K562 (cell line): Measurements from ENCODE around the gene PARD3.

Experiments
- CBFB ChIP-seq: sonication (generic); formaldehyde crosslinking; IDR thresholded peaks from 2 replicates; pipeline ENCODE4 v1.4.0; 2020; ENCODE audit warnings: mild to moderate bottlenecking, missing genetic modification reagents
- CBX2 ChIP-seq: fragments of 200-600 bp; sonication (generic); IDR thresholded peaks from one replicate; pipeline ENCODE4 v1.6.1; 2012; ENCODE audit warnings: mild to moderate bottlenecking, low read length, inconsistent platforms; ENCODE audit not compliant: insufficient read depth, poor library complexity, severe bottlenecking
- FOSL1 ChIP-seq: fragments of 200-800 bp; sonication (Bioruptor generic); conservative IDR thresholded peaks from 2 replicates; pipeline ENCODE4 v1.6.1; 2016; ENCODE audit warnings: missing genetic modification characterization, missing compliant biosample characterization
- KDM5B ChIP-seq: fragments of 200-600 bp; sonication (generic); IDR thresholded peaks from 2 replicates; pipeline ENCODE4 v1.6.1; 2012; ENCODE audit warnings: low read depth, mild to moderate bottlenecking, moderate library complexity, low read length, control low read depth, inconsistent platforms; ENCODE audit not compliant: insufficient replicate concordance
- NCOR1 ChIP-seq: fragments of 450-650 bp; IDR thresholded peaks from 2 replicates; pipeline ENCODE4 v1.6.1; 2016; ENCODE audit warnings: mild to moderate bottlenecking, moderate library complexity
- RAD21 ChIP-seq, 2 experiments: fragments of 250-450 bp in 1 of 2; fragments of 450-650 bp in 1 of 2; sonication (Bioruptor Pico) in 1 of 2; formaldehyde crosslinking in 1 of 2; IDR thresholded peaks in 1 of 2; conservative IDR thresholded peaks in 1 of 2; 2 replicates each; pipeline versions ENCODE4 v1.4.0 to v1.8.0; 2020 to 2022; ENCODE audit warnings: mild to moderate bottlenecking in 2 of 2, moderate library complexity in 1 of 2
- SLC30A9 ChIP-seq: fragments of 250-450 bp; sonication (Bioruptor Pico); IDR thresholded peaks from 2 replicates; pipeline ENCODE4 v1.8.0; 2022; ENCODE audit warnings: mild to moderate bottlenecking, moderate library complexity
- SMC3 ChIP-seq: conservative IDR thresholded peaks from 2 replicates; pipeline ENCODE4 v1.6.1; 2011; ENCODE audit warnings: low read depth, low read length, improper control_type of control experiment; ENCODE audit not compliant: insufficient read depth
- ZKSCAN1 ChIP-seq: fragments of 150-350 bp; IDR thresholded peaks from 2 replicates; pipeline ENCODE4 v1.6.1; 2016; ENCODE audit warnings: low read depth, low read length
- TF ChIP-seq, protein P1 (sequence below), 2 experiments: fragments of 450-650 bp in 1 of 2; sonication (generic) in 1 of 2; formaldehyde crosslinking in 1 of 2; IDR thresholded peaks; 2 replicates each; pipeline versions ENCODE4 v1.7.1 to v1.9.0; 2016 to 2022; ENCODE audit warnings: inconsistent platforms in 1 of 2, mild to moderate bottlenecking in 1 of 2, missing genetic modification reagents in 1 of 2
- TF ChIP-seq, protein P2 (sequence below), 2 experiments: IDR thresholded peaks; 2 replicates each; pipeline ENCODE4 v1.6.1; 2012; ENCODE audit warnings: improper control_type of control experiment in 2 of 2, low read depth in 2 of 2, low read length in 2 of 2, borderline replicate concordance in 1 of 2
- TF ChIP-seq, protein P3 (sequence below), 2 experiments: fragments of 200-800 bp in 1 of 2; sonication (Bioruptor generic) in 1 of 2; sonication (generic) in 1 of 2; formaldehyde crosslinking in 1 of 2; IDR thresholded peaks in 1 of 2; conservative IDR thresholded peaks in 1 of 2; 2 replicates each; pipeline versions ENCODE4 v1.5.0 to v1.6.1; 2016 to 2020; ENCODE audit warnings: missing compliant biosample characterization in 1 of 2, missing genetic modification characterization in 1 of 2, missing genetic modification reagents in 1 of 2
- TF ChIP-seq, protein P4 (sequence below): fragments of 250-450 bp; sonication (Bioruptor Pico); IDR thresholded peaks from 2 replicates; pipeline ENCODE4 v1.5.0; 2021
- TF ChIP-seq, protein P5 (sequence below), 3 experiments: IDR thresholded peaks in 2 of 3; conservative IDR thresholded peaks in 1 of 3; 2 replicates each; pipeline ENCODE4 v1.5.1; 2011 to 2012; ENCODE audit warnings: low read length in 3 of 3, mild to moderate bottlenecking in 3 of 3, control low read depth in 2 of 3, improper control_type of control experiment in 1 of 3, inconsistent platforms in 1 of 3, low read depth in 1 of 3, mixed read lengths in 1 of 3, moderate library complexity in 1 of 3; ENCODE audit not compliant: insufficient read depth in 2 of 3

DNA sequence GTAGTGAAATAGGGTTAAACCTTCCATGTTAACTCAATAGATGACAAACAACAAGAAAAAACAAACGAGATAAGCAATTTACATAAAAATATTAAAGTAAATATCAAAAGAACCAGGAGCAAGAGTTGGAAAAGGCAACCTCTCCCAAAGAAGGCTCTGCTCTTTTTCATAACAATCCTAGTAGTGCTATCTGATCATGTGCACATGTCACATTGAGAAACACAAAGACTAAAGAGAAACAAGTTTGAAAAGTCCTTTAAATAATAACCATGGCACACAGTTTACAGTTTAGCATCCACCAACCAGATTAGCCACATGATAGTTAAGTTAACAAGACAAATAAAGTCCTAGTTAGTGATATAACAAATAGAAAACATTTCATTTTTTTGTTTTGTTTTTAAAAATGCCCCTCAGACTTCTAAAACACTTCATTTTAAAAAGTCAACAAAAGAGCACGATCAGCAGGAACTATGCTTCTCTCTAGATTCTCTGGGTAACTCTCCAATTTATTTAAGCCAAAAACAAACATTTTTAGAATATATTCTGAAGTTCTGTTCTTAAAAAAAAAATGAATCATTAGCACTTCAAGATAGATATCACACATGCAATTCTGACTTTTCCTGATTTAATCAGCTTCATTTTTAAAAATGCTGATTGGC is 110.4 kb downstream of the PARD3 start:
- TF ChIP-seq FOSL1 (tag) (no peak), KDM5B (no peak), SLC30A9 (CRISPR knock-in tag) (no peak), RAD21 (CRISPR knock-in tag; conservative IDR thresholded peaks at IDR 0.05 in 1 of 2, IDR thresholded peaks at IDR 0.05 in 1 of 2) (no peak), SMC3 (no peak), CBFB (no peak), NCOR1 (no peak), CBX2 (no peak), ZKSCAN1 (no peak)
- TF ChIP-seq, protein P1, sequence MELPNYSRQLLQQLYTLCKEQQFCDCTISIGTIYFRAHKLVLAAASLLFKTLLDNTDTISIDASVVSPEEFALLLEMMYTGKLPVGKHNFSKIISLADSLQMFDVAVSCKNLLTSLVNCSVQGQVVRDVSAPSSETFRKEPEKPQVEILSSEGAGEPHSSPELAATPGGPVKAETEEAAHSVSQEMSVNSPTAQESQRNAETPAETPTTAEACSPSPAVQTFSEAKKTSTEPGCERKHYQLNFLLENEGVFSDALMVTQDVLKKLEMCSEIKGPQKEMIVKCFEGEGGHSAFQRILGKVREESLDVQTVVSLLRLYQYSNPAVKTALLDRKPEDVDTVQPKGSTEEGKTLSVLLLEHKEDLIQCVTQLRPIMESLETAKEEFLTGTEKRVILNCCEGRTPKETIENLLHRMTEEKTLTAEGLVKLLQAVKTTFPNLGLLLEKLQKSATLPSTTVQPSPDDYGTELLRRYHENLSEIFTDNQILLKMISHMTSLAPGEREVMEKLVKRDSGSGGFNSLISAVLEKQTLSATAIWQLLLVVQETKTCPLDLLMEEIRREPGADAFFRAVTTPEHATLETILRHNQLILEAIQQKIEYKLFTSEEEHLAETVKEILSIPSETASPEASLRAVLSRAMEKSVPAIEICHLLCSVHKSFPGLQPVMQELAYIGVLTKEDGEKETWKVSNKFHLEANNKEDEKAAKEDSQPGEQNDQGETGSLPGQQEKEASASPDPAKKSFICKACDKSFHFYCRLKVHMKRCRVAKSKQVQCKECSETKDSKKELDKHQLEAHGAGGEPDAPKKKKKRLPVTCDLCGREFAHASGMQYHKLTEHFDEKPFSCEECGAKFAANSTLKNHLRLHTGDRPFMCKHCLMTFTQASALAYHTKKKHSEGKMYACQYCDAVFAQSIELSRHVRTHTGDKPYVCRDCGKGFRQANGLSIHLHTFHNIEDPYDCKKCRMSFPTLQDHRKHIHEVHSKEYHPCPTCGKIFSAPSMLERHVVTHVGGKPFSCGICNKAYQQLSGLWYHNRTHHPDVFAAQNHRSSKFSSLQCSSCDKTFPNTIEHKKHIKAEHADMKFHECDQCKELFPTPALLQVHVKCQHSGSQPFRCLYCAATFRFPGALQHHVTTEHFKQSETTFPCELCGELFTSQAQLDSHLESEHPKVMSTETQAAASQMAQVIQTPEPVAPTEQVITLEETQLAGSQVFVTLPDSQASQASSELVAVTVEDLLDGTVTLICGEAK (IDR thresholded peaks at IDR 0.05): no peak
- TF ChIP-seq, protein P1 (CRISPR knock-in tag; IDR thresholded peaks at IDR 0.05): no peak
- TF ChIP-seq, protein P2, sequence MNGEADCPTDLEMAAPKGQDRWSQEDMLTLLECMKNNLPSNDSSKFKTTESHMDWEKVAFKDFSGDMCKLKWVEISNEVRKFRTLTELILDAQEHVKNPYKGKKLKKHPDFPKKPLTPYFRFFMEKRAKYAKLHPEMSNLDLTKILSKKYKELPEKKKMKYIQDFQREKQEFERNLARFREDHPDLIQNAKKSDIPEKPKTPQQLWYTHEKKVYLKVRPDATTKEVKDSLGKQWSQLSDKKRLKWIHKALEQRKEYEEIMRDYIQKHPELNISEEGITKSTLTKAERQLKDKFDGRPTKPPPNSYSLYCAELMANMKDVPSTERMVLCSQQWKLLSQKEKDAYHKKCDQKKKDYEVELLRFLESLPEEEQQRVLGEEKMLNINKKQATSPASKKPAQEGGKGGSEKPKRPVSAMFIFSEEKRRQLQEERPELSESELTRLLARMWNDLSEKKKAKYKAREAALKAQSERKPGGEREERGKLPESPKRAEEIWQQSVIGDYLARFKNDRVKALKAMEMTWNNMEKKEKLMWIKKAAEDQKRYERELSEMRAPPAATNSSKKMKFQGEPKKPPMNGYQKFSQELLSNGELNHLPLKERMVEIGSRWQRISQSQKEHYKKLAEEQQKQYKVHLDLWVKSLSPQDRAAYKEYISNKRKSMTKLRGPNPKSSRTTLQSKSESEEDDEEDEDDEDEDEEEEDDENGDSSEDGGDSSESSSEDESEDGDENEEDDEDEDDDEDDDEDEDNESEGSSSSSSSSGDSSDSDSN (IDR thresholded peaks at IDR 0.05; ENCODE audit: borderline replicate concordance in 1 of 2, low read depth in 2 of 2, low read length in 2 of 2): no peak
- TF ChIP-seq, protein P3, sequence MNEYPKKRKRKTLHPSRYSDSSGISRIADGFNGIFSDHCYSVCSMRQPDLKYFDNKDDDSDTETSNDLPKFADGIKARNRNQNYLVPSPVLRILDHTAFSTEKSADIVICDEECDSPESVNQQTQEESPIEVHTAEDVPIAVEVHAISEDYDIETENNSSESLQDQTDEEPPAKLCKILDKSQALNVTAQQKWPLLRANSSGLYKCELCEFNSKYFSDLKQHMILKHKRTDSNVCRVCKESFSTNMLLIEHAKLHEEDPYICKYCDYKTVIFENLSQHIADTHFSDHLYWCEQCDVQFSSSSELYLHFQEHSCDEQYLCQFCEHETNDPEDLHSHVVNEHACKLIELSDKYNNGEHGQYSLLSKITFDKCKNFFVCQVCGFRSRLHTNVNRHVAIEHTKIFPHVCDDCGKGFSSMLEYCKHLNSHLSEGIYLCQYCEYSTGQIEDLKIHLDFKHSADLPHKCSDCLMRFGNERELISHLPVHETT (CRISPR knock-in tag; conservative IDR thresholded peaks at IDR 0.05 in 1 of 2, IDR thresholded peaks at IDR 0.05 in 1 of 2): no peak
- TF ChIP-seq, protein P4, sequence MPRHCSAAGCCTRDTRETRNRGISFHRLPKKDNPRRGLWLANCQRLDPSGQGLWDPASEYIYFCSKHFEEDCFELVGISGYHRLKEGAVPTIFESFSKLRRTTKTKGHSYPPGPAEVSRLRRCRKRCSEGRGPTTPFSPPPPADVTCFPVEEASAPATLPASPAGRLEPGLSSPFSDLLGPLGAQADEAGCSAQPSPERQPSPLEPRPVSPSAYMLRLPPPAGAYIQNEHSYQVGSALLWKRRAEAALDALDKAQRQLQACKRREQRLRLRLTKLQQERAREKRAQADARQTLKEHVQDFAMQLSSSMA (CRISPR knock-in tag): no peak
- TF ChIP-seq, protein P5, sequence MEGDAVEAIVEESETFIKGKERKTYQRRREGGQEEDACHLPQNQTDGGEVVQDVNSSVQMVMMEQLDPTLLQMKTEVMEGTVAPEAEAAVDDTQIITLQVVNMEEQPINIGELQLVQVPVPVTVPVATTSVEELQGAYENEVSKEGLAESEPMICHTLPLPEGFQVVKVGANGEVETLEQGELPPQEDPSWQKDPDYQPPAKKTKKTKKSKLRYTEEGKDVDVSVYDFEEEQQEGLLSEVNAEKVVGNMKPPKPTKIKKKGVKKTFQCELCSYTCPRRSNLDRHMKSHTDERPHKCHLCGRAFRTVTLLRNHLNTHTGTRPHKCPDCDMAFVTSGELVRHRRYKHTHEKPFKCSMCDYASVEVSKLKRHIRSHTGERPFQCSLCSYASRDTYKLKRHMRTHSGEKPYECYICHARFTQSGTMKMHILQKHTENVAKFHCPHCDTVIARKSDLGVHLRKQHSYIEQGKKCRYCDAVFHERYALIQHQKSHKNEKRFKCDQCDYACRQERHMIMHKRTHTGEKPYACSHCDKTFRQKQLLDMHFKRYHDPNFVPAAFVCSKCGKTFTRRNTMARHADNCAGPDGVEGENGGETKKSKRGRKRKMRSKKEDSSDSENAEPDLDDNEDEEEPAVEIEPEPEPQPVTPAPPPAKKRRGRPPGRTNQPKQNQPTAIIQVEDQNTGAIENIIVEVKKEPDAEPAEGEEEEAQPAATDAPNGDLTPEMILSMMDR (IDR thresholded peaks at IDR 0.05 in 2 of 3, conservative IDR thresholded peaks at IDR 0.05 in 1 of 3; ENCODE audit: insufficient read depth in 2 of 3, low read depth in 1 of 3, low read length in 3 of 3): no peak
